ENCODE measurements around the gene HILPDA. TPM values are rescaled to one million over a fixed set of nuclear protein-coding genes. Genes with fewer than 3 reads are reported as not detected.

The HILPDA gene
- total and polyA plus RNA-seq, 2 donors (not counting 3 experiments of a cell fraction or from before 2014, with no cell fraction given): 14.4 to 21.7 TPM

DNA sequence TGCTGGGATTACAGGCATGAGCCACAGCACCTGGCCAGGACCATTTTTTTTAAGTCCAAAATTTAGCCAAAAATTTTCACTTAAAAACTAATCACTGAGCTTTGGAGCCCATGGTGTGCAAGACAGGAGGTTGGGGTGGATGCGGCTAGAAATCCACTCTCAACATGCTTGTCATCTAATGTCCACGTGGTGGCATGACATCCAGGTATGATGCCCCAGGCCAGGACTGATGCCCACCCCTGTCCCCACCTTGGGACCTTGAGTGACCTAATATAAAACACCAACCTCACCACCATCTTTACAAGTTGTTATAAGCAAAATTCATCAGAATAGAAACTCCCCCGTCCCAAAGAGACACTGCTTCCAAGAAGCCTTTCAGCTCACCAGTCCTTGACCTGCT is 25.5 kb upstream of the HILPDA start:
- Histone ChIP-seq H3K9ac (replicated peaks; ENCODE audit: extremely low read depth, insufficient read depth, low read length) (no peak overlapping the region), H3K9me3 (replicated peaks; ENCODE audit: control insufficient read depth, insufficient read depth, low read length) (no peaks in the 10 kb centered on the region), H2AFZ (ENCODE audit: low read depth, low read length) (no peak overlapping the region), H3K4me2 (ENCODE audit: insufficient read depth, low read length) (no peak overlapping the region), H3K27me3 (ENCODE audit: control insufficient read depth in 2 of 2, insufficient read depth in 2 of 2, low read length in 2 of 2) (peaks cover 5 to 8% of the 10 kb centered on the region in 2 experiments), H3K4me3 (replicated peaks in 1 of 3; ENCODE audit: insufficient read depth in 1 of 3, low read depth in 1 of 3, low read length in 3 of 3) (no peak overlapping the region), H3K79me2 (ENCODE audit: control insufficient read depth, insufficient read depth, low read length) (no peaks in the 10 kb centered on the region), H3K27ac (ENCODE audit: insufficient read depth, low read depth, low read length) (no peak overlapping the region), H3K9me1 (replicated peaks; ENCODE audit: control insufficient read depth, extremely low read depth, insufficient read depth, low read length) (no peaks in the 10 kb centered on the region), H3K4me1 (ENCODE audit: control insufficient read depth, extremely low read depth, insufficient read depth, low read length) (no peaks in the 10 kb centered on the region), H3K36me3 (ENCODE audit: control insufficient read depth in 2 of 2, extremely low read depth in 1 of 2, insufficient read depth in 2 of 2, low read length in 2 of 2) (no peaks in the 10 kb centered on the region), H4K20me1 (replicated peaks; ENCODE audit: control insufficient read depth, extremely low read depth, insufficient read depth, low read length) (no peaks in the 10 kb centered on the region)
- DNase-seq (ENCODE audit: low read depth, low spot score) (no peak), FAIRE-seq (no peak)
- ChIA-PET CTCF (interaction anchor here (1.1 to 20.8 kb wide), 3 partner anchors 25 to 453 kb away, joined by 4 to 632 read pairs (median 123); partner anchors contain the start of gene HILPDA), POLR2A (no interaction called here)
- dilution Hi-C loops (cut with MboI; ENCODE audit: extremely low pct_ligation_motif_present, low sequenced_read_pairs): no loop called here
- no TSS peak for BruUV-seq (replicated peaks)
- intact Hi-C loops (cut with micrococcal nuclease): no loop called here
- TF ChIP-seq FOS (IDR thresholded peaks at IDR 0.05; ENCODE audit: borderline replicate concordance, insufficient read depth, low read length) (no peak), JUN (IDR thresholded peaks at IDR 0.05; ENCODE audit: borderline replicate concordance, insufficient read depth, insufficient read length, low read depth) (no peak), POLR2AphosphoS5 (IDR thresholded peaks at IDR 0.05; ENCODE audit: insufficient read depth, low read depth, low read length) (no peak), GATA2 (IDR thresholded peaks at IDR 0.05; ENCODE audit: insufficient read depth, insufficient read length, low read depth, low read length) (no peak)

DNA sequence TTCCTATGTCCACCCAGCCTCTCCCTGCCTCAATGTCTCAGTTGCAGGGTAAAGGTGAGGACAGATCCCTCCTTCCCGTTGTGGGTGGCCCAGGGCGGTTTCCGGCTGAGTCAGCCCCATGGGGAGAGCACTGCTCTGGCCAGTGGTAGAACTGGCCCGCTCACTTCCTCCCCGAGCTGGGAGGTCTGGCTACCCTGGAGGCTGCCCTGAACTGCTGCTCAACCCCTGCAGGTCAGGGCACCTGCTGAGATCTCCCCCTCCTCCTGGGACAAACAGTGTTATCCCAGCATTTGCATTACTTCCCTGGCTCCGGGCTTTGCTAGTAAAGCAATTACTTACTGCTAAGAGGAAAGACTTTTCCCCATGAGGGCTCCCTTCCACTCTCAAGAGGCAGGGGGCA is 24.5 kb upstream of the HILPDA start:
- Histone ChIP-seq H3K9ac (replicated peaks; ENCODE audit: extremely low read depth, insufficient read depth, low read length) (no peak overlapping the region), H3K79me2 (ENCODE audit: control insufficient read depth, insufficient read depth, low read length) (no peaks in the 10 kb centered on the region), H3K4me1 (ENCODE audit: control insufficient read depth, extremely low read depth, insufficient read depth, low read length) (no peaks in the 10 kb centered on the region), H3K27ac (ENCODE audit: insufficient read depth, low read depth, low read length) (no peak overlapping the region), H3K36me3 (ENCODE audit: control insufficient read depth in 2 of 2, extremely low read depth in 1 of 2, insufficient read depth in 2 of 2, low read length in 2 of 2) (no peaks in the 10 kb centered on the region), H2AFZ (ENCODE audit: low read depth, low read length) (no peak overlapping the region), H3K27me3 (ENCODE audit: control insufficient read depth in 2 of 2, insufficient read depth in 2 of 2, low read length in 2 of 2) (peaks cover 8 to 10% of the 10 kb centered on the region in 2 experiments), H3K4me3 (replicated peaks in 1 of 3; ENCODE audit: insufficient read depth in 1 of 3, low read depth in 1 of 3, low read length in 3 of 3) (no peak overlapping the region), H3K4me2 (ENCODE audit: insufficient read depth, low read length) (no peak overlapping the region), H3K9me1 (replicated peaks; ENCODE audit: control insufficient read depth, extremely low read depth, insufficient read depth, low read length) (no peaks in the 10 kb centered on the region), H3K9me3 (replicated peaks; ENCODE audit: control insufficient read depth, insufficient read depth, low read length) (no peaks in the 10 kb centered on the region), H4K20me1 (replicated peaks; ENCODE audit: control insufficient read depth, extremely low read depth, insufficient read depth, low read length) (no peaks in the 10 kb centered on the region)
- no TSS peak for BruUV-seq (replicated peaks)
- POLR2A ChIA-PET: no interaction called here
- CTCF ChIA-PET: interaction anchor here (1.1 to 20.8 kb wide), 3 partner anchors 10 to 452 kb away, joined by 3 to 632 read pairs (median 4); no protein-coding TSS in a partner anchor
- intact Hi-C loops (cut with micrococcal nuclease) (no loop called here), dilution Hi-C loops (cut with MboI; ENCODE audit: extremely low pct_ligation_motif_present, low sequenced_read_pairs) (no loop called here)
- FAIRE-seq: no peak
- no peak for TF ChIP-seq POLR2AphosphoS5 (IDR thresholded peaks at IDR 0.05; ENCODE audit: insufficient read depth, low read depth, low read length)
- TF ChIP-seq JUN (IDR thresholded peaks at IDR 0.05; ENCODE audit: borderline replicate concordance, insufficient read depth, insufficient read length, low read depth): no peak
- no peak for TF ChIP-seq FOS (IDR thresholded peaks at IDR 0.05; ENCODE audit: borderline replicate concordance, insufficient read depth, low read length)
- TF ChIP-seq, protein P1, sequence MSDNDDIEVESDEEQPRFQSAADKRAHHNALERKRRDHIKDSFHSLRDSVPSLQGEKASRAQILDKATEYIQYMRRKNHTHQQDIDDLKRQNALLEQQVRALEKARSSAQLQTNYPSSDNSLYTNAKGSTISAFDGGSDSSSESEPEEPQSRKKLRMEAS (IDR thresholded peaks at IDR 0.05; ENCODE audit: insufficient read depth, insufficient read length): no peak
- TF ChIP-seq MYC (IDR thresholded peaks at IDR 0.05; ENCODE audit: low read depth, low read length): no peak
- TF ChIP-seq, protein P2, sequence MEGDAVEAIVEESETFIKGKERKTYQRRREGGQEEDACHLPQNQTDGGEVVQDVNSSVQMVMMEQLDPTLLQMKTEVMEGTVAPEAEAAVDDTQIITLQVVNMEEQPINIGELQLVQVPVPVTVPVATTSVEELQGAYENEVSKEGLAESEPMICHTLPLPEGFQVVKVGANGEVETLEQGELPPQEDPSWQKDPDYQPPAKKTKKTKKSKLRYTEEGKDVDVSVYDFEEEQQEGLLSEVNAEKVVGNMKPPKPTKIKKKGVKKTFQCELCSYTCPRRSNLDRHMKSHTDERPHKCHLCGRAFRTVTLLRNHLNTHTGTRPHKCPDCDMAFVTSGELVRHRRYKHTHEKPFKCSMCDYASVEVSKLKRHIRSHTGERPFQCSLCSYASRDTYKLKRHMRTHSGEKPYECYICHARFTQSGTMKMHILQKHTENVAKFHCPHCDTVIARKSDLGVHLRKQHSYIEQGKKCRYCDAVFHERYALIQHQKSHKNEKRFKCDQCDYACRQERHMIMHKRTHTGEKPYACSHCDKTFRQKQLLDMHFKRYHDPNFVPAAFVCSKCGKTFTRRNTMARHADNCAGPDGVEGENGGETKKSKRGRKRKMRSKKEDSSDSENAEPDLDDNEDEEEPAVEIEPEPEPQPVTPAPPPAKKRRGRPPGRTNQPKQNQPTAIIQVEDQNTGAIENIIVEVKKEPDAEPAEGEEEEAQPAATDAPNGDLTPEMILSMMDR (IDR thresholded peaks at IDR 0.05; ENCODE audit: extremely low read depth in 1 of 2, insufficient read depth in 1 of 2, low read depth in 1 of 2, low read length in 2 of 2): no peak
- no peak for TF ChIP-seq EZH2 (IDR thresholded peaks at IDR 0.05; ENCODE audit: borderline replicate concordance, low read depth, low read length, severe bottlenecking)
- TF ChIP-seq GATA2 (IDR thresholded peaks at IDR 0.05; ENCODE audit: insufficient read depth, insufficient read length, low read depth, low read length): no peak
- TF ChIP-seq POLR2A (IDR thresholded peaks at IDR 0.05; ENCODE audit: low read depth, low read length): no peak
- DNase-seq (ENCODE audit: low read depth, low spot score): no peak

All from endothelial cell of umbilical vein (primary cell).